ENCODE measurements around the gene INPP5F.
A peak's percentile ranks its signal among the peaks of the same experiment; 100 is the strongest.

INPP5F gene

DNA sequence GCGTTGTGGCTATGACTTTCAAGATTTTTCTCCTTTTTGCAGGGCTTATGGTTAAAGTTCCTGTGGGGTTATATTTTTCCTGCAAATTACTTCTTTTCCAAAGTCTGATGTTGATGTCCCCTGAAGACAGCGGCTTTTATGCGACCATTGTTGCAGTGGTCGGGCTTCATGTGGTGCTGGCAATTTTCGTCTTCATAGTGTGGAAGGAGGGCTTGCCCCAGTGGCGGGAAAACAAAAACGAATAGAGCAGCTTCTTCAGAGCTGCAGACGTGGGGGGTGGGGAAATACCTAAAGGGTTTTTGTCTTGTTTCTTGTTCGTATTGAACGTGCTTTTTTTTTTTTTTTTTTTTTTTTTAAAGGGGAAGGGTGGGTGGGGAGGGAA lies 93.0 kb downstream of the INPP5F start:
- Mint-ChIP-seq H3K27me3 (ENCODE audit: low read depth) (no peaks in the 10 kb centered on the region), H3K27ac (no peak overlapping the region), H3K4me3 (peak overlapping the region; percentile 25), H3K9me3 (no peaks in the 10 kb centered on the region), H3K36me3 (ENCODE audit: low read depth) (peaks cover 6% of the 10 kb centered on the region), H3K4me1 (ENCODE audit: low read depth) (peaks cover 11% of the 10 kb centered on the region)
- DNase-seq (ENCODE audit: low spot score) = no peak

DNA sequence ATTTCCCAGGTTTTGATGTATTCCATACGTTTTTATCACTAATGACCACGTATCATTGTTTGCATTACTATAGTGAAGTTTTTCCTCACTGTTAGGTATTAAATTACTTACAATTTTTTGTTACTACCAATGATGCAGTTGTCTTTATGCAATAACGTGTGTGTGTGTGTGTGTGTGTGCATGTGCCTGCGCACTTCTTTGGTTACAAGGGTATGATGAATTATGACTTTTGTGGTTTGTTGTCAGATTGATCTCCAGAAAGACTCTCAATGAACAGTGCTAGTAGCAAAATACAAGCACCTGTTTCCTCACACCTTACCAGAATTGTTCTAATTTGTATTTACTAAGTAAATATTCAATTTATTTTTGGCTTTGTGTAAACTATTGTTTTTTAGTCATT lies 95.3 kb downstream of the INPP5F start:
- no peak for DNase-seq (ENCODE audit: low spot score)
- peaks cover 11% of the 10 kb centered on the region for H3K36me3 Mint-ChIP-seq (ENCODE audit: low read depth)
- no peaks in the 10 kb centered on the region for H3K27me3 Mint-ChIP-seq (ENCODE audit: low read depth)
- H3K4me3 Mint-ChIP-seq = no peak overlapping the region
- no peaks in the 10 kb centered on the region for H3K9me3 Mint-ChIP-seq
- no peak overlapping the region for H3K27ac Mint-ChIP-seq
- peaks cover 11% of the 10 kb centered on the region for H3K4me1 Mint-ChIP-seq (ENCODE audit: low read depth)

- peaks cover 28% of the 10 kb centered on the region for H3K36me3 Mint-ChIP-seq (ENCODE audit: low read depth)
Observed at GRCh38 chr10:119824299-119824698, 98.4 kb downstream of the INPP5F start.

GRCh38 chr10:119826771-119827170 lies 100.9 kb downstream of the INPP5F start:
- Mint-ChIP-seq H3K27ac (no peak overlapping the region), H3K4me1 (ENCODE audit: low read depth) (no peaks in the 10 kb centered on the region), H3K4me3 (no peak overlapping the region), H3K27me3 (ENCODE audit: low read depth) (no peaks in the 10 kb centered on the region), H3K9me3 (no peaks in the 10 kb centered on the region), H3K36me3 (ENCODE audit: low read depth) (peaks cover 40% of the 10 kb centered on the region)
- DNase-seq (ENCODE audit: low spot score) = no peak

More at GRCh38 chr10:119824299-119824698, 98.4 kb downstream of the INPP5F start:
- Mint-ChIP-seq H3K4me3 (no peak overlapping the region), H3K9me3 (no peaks in the 10 kb centered on the region), H3K27me3 (ENCODE audit: low read depth) (no peaks in the 10 kb centered on the region), H3K27ac (no peak overlapping the region), H3K4me1 (ENCODE audit: low read depth) (peaks cover 6% of the 10 kb centered on the region)
- DNase-seq (ENCODE audit: low spot score) = no peak

- Mint-ChIP-seq H3K4me1 (ENCODE audit: low read depth) (no peaks in the 10 kb centered on the region), H3K4me3 (no peak overlapping the region), H3K27me3 (ENCODE audit: low read depth) (no peaks in the 10 kb centered on the region), H3K27ac (no peak overlapping the region), H3K36me3 (ENCODE audit: low read depth) (peaks cover 47% of the 10 kb centered on the region), H3K9me3 (no peaks in the 10 kb centered on the region)
- no peak for DNase-seq (ENCODE audit: low spot score)
Observed at GRCh38 chr10:119827430-119827829, 101.6 kb downstream of the INPP5F start.

DNA sequence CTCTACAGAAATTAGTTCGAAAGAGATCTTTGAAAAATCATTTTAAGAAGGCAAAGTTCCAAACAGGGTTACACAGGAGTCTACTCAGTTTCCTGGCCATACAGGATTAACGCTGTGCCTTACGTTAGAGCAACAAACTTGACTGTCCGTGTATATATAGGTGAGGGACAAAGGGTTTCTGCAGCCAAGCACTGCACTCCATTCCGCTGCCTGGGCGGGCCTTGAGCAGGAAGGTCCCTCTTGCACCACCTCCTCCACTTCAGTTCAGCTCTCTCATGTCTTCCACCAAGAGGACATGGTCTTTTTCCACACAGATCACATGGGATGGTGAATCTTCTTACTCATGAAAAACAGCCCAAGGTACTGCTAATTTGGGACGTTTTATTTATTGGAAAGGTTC lies 103.6 kb downstream of the INPP5F start:
- H3K27ac Mint-ChIP-seq = no peak overlapping the region
- peaks cover 6% of the 10 kb centered on the region for H3K9me3 Mint-ChIP-seq
- no peaks in the 10 kb centered on the region for H3K27me3 Mint-ChIP-seq (ENCODE audit: low read depth)
- no peak overlapping the region for H3K4me3 Mint-ChIP-seq
- no peak for DNase-seq (ENCODE audit: low spot score)
- peaks cover 62% of the 10 kb centered on the region for H3K36me3 Mint-ChIP-seq (ENCODE audit: low read depth)
- peaks cover 9% of the 10 kb centered on the region for H3K4me1 Mint-ChIP-seq (ENCODE audit: low read depth)

DNA sequence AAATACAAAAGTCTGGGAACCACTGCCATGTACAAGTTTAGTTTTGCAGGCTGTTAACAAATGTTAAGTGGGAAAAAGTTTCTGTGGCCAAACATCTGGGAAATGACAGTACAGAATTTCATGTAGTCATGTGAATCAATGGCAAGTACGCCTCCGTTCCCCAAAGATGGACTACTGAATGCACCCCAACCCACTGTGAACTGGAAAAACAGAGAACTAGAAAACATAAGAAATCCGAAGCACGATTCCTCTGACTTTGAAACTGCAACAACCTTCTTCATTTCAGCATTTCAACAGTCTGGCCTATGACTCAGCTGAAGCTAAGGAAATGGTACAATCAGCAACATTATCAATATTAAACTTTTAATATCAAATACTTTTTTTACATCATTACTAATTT lies 105.0 kb downstream of the INPP5F start:
- peaks cover 10% of the 10 kb centered on the region for H3K4me1 Mint-ChIP-seq (ENCODE audit: low read depth)
- H3K36me3 Mint-ChIP-seq (ENCODE audit: low read depth) = peaks cover 73% of the 10 kb centered on the region
- no peaks in the 10 kb centered on the region for H3K27me3 Mint-ChIP-seq (ENCODE audit: low read depth)
- no peak overlapping the region for H3K4me3 Mint-ChIP-seq
- peaks cover 7% of the 10 kb centered on the region for H3K9me3 Mint-ChIP-seq
- no peak for DNase-seq (ENCODE audit: low spot score)
- H3K27ac Mint-ChIP-seq = no peak overlapping the region

GRCh38 chr10:119831656-119832055 lies 105.8 kb downstream of the INPP5F start:
- peaks cover 10% of the 10 kb centered on the region for H3K4me1 Mint-ChIP-seq (ENCODE audit: low read depth)
- H3K9me3 Mint-ChIP-seq = peaks cover 7% of the 10 kb centered on the region
- no peaks in the 10 kb centered on the region for H3K27me3 Mint-ChIP-seq (ENCODE audit: low read depth)
- H3K27ac Mint-ChIP-seq = no peak overlapping the region
- no peak for DNase-seq (ENCODE audit: low spot score)
- H3K4me3 Mint-ChIP-seq = no peak overlapping the region
- peaks cover 80% of the 10 kb centered on the region for H3K36me3 Mint-ChIP-seq (ENCODE audit: low read depth)

DNA sequence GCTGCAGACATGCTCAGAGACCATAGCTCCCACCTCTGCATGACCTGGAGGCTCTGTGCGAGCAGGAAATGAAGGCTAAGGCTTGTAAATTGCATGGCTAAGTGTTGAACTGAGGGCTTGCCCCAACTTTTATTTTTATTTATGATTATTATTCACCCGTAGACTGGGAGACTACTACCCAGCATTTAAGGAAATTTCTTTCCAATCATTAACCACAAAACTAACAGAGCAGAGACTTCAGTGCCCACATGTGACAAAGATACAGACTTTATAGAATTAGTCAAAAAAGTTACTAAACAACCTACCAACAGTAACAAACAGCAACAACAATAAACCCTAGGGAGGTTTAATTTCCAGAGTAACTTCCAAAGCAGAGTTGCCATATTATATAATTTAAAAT lies 107.1 kb downstream of the INPP5F start:
- peaks cover 10% of the 10 kb centered on the region for H3K4me1 Mint-ChIP-seq (ENCODE audit: low read depth)
- peaks cover 82% of the 10 kb centered on the region for H3K36me3 Mint-ChIP-seq (ENCODE audit: low read depth)
- DNase-seq (ENCODE audit: low spot score) = no peak
- H3K27me3 Mint-ChIP-seq (ENCODE audit: low read depth) = no peaks in the 10 kb centered on the region
- H3K9me3 Mint-ChIP-seq = peaks cover 7% of the 10 kb centered on the region
- no peak overlapping the region for H3K4me3 Mint-ChIP-seq
- H3K27ac Mint-ChIP-seq = no peak overlapping the region

DNA sequence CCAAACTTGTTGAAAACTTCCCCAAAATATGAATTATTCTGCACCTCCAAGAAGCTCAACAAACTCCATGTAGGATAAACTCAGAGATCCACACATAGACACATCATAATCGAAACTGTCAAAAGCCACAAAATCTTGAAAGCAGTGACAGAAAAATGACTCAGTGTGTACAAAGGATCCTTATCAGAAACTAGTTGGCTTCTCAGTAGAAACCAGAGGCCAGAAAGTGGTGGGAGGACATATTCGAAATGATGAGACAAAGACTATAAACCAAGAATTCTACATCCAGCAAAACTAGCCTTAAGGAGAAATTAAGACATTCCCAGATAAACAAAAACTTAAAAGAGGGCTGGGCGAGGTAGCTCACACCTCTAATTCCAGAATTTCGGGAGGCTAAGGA lies 108.3 kb downstream of the INPP5F start:
- Mint-ChIP-seq H3K4me1 (ENCODE audit: low read depth) (peaks cover 10% of the 10 kb centered on the region), H3K36me3 (ENCODE audit: low read depth) (peaks cover 82% of the 10 kb centered on the region), H3K27ac (peak overlapping the region; percentile 32), H3K4me3 (peak overlapping the region; percentile 1), H3K27me3 (ENCODE audit: low read depth) (no peaks in the 10 kb centered on the region), H3K9me3 (peaks cover 7% of the 10 kb centered on the region)
- peak; percentile 51 for DNase-seq (ENCODE audit: low spot score)

- H3K4me1 Mint-ChIP-seq (ENCODE audit: low read depth) = no peaks in the 10 kb centered on the region
- H3K4me3 Mint-ChIP-seq = no peak overlapping the region
- no peaks in the 10 kb centered on the region for H3K9me3 Mint-ChIP-seq
- no peak overlapping the region for H3K27ac Mint-ChIP-seq
- peaks cover 73% of the 10 kb centered on the region for H3K36me3 Mint-ChIP-seq (ENCODE audit: low read depth)
- H3K27me3 Mint-ChIP-seq (ENCODE audit: low read depth) = no peaks in the 10 kb centered on the region
- no peak for DNase-seq (ENCODE audit: low spot score)
Observed at GRCh38 chr10:119845656-119846055, 119.8 kb downstream of the INPP5F start.

- Mint-ChIP-seq H3K9me3 (no peaks in the 10 kb centered on the region), H3K36me3 (ENCODE audit: low read depth) (peaks cover 61% of the 10 kb centered on the region), H3K27me3 (ENCODE audit: low read depth) (no peaks in the 10 kb centered on the region), H3K27ac (no peak overlapping the region), H3K4me3 (no peak overlapping the region), H3K4me1 (ENCODE audit: low read depth) (no peaks in the 10 kb centered on the region)
- no peak for DNase-seq (ENCODE audit: low spot score)
Observed at GRCh38 chr10:119849031-119849789, 123.4 kb downstream of the INPP5F start.

- Mint-ChIP-seq H3K27ac (no peak overlapping the region), H3K36me3 (ENCODE audit: low read depth) (peaks cover 54% of the 10 kb centered on the region), H3K4me1 (ENCODE audit: low read depth) (no peaks in the 10 kb centered on the region), H3K9me3 (no peaks in the 10 kb centered on the region), H3K27me3 (ENCODE audit: low read depth) (no peaks in the 10 kb centered on the region), H3K4me3 (no peak overlapping the region)
- no peak for DNase-seq (ENCODE audit: low spot score)
Observed at GRCh38 chr10:119849944-119850343, 124.1 kb downstream of the INPP5F start.

- no peak overlapping the region for H3K27ac Mint-ChIP-seq
- no peaks in the 10 kb centered on the region for H3K27me3 Mint-ChIP-seq (ENCODE audit: low read depth)
- no peak overlapping the region for H3K4me3 Mint-ChIP-seq
- no peak for DNase-seq (ENCODE audit: low spot score)
- no peaks in the 10 kb centered on the region for H3K4me1 Mint-ChIP-seq (ENCODE audit: low read depth)
- H3K36me3 Mint-ChIP-seq (ENCODE audit: low read depth) = peaks cover 45% of the 10 kb centered on the region
- H3K9me3 Mint-ChIP-seq = no peaks in the 10 kb centered on the region
Observed at GRCh38 chr10:119852277-119852676, 126.4 kb downstream of the INPP5F start.

DNA sequence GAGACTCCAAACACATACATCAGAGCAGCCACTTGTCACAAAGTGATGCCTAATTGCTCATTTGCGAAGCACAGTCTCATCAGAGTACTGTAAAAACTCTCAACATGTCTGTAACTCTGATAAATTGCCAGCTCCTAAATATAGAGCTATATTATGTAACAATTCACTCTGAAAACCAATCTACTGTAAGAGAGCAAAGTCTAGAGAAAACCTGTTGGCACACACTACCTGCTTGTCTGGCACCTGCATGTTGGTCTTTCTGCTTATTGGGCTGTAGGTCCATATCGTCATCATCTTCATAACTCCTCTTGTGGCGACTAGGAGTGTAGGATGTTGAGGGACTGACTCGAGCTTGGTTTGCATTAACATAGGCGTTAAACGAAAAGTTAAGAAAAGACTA lies 127.0 kb downstream of the INPP5F start:
- Mint-ChIP-seq H3K36me3 (ENCODE audit: low read depth) (peaks cover 43% of the 10 kb centered on the region), H3K9me3 (no peaks in the 10 kb centered on the region), H3K27me3 (ENCODE audit: low read depth) (no peaks in the 10 kb centered on the region), H3K4me3 (no peak overlapping the region), H3K4me1 (ENCODE audit: low read depth) (peaks cover 2% of the 10 kb centered on the region), H3K27ac (no peak overlapping the region)
- DNase-seq (ENCODE audit: low spot score) = no peak
